ENCODE results near the gene ZBTB21. TPM values are rescaled to one million over a fixed set of nuclear protein-coding genes. Genes with fewer than 3 reads are reported as not detected.
"Not testable (repeated sequence)": the region's sequence is repeated elsewhere in the genome, so short reads cannot be mapped to it uniquely, and the experiment has no call there.

The ZBTB21 gene
- total RNA-seq, 1 experiment from 2014 or later = 11.8 TPM

DNA sequence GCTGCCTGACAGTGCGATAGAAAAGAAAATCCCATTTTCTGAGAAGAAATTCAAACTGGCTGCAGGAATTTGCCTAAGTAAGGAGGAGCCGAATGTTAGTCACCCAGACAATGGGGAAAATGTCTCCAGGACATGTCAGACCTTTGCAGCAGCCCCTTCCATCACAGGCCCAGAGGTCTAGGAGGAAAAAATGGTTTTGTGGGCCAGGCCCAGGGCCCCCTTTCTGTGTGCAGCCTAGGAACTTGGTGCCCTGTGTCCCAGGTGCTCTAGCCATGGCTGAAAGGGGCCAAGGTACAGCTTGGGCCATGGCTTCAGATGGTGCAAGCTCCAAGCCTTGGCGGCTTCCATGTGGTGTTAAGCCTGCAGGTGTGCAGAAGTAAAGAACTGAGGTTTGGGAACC is 14.6 kb downstream of the ZBTB21 start:
- no peak for DNase-seq (ENCODE audit: low spot score)

DNA sequence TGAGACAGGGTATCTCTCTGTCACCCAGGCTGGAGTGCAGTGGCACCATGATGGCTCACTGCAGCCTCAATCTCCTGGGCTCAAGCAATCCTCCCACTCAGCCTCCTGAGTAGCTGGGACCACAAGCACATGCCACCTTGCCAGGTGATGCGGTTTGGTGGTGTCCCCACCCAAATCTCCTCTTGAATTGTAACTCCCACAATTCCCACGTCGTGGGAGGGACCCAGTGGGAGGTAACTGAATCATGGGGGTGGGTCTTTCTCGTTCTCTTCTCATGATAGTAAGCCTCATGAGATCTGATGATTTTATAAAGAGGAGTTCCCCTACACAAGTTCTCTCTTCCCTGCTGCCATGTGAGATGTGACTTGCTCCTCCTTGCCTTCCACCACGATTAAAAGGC is 15.5 kb downstream of the ZBTB21 start:
- not testable (repeated sequence) for DNase-seq (ENCODE audit: low spot score)

DNA sequence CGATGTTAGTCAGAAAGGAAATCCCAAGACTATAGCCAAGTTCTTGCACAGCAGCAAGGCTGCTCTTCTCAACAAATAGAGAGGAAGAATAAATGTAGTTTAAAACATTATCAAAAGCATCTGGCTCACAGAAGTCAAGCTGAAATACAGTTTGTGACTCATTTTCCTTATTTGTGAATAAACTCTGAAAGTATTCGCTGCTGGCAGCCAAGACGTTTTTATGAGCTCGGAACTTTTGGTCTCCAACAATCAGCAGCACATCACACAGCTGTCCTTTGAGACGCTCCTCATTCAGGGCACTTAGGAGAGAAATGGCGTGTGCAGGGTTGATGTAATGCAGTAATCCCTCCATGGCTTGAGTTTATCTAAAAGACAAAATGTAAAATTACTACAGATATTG is 16.4 kb downstream of the ZBTB21 start:
- no peak for DNase-seq (ENCODE audit: low spot score)

DNA sequence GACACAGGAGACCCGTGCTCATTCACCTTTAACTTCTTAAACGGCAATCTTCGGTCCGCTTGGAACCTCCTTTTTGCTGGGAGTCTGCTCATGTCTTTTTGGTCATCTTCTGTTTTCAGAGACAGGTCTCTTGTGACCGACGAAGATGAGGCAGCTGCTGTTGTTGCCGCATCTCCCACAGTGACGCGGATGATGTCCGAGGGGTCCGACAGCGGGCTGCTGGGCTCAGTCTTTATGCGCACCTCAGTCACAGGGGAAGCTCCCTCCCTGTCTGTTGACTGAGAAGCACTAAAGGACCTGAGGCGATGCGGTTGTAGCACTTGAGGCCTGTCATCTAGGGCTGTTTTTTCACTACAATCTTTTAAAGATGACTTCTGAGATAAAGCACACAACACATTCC is 17.6 kb downstream of the ZBTB21 start:
- no peak for DNase-seq (ENCODE audit: low spot score)

DNA sequence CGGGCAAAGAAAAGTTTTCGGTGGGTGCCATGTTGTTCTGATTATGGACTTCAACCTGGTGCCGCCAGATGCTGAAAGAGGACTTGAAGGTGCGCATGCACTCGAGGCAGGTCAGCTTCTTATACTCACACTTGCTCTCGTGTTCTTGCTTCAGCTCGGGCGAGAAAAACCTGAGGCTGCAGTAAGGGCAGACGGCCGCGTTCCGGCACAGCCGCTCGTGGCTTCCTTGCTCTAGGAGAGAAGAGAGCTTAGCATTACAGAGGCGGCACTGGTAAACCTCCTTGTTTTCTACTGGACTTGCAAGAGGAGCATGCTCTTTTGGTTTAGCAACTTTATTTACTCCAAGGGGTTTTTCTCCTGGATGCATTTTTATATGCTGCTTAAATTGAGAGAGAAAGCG is 18.5 kb downstream of the ZBTB21 start:
- no peak for DNase-seq (ENCODE audit: low spot score)

DNA sequence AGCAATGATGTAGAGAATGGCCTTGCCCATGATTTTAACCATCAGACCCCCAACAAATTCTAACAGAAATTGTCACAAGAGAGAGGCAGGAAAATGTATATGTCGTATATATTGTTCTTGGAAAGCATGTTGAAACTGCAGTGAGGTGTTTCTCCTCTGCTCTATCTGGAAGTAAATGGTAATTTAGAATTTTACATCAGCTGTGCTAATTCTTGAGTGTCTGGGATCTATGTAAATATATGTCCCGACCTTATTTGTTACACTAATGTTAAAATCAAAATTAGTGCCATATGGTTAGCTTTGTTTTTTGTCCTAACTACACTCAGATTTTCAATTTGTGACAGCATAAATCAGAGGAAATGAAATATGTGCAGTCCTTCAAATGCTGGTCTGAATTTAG is 20.5 kb downstream of the ZBTB21 start:
- DNase-seq (ENCODE audit: low spot score) = no peak

DNA sequence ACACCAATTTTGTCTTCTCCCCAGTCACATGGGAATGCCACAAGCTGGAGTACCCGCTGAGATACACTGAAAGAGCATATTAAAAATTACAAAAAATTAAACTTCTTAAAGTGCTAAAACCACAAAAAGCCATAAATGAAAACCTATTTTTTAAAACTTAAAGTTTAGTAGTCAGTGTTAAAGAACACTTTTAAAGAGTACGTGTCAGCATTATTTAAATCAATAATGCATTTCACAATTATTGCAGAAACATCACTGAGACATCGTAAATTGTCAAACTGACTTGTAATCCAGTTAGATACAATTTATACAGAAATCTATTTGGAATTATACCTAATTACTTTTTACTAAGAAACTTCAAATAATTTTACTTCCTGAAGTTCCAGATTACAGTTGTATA is 22.9 kb downstream of the ZBTB21 start:
- DNase-seq (ENCODE audit: low spot score) = no peak

DNA sequence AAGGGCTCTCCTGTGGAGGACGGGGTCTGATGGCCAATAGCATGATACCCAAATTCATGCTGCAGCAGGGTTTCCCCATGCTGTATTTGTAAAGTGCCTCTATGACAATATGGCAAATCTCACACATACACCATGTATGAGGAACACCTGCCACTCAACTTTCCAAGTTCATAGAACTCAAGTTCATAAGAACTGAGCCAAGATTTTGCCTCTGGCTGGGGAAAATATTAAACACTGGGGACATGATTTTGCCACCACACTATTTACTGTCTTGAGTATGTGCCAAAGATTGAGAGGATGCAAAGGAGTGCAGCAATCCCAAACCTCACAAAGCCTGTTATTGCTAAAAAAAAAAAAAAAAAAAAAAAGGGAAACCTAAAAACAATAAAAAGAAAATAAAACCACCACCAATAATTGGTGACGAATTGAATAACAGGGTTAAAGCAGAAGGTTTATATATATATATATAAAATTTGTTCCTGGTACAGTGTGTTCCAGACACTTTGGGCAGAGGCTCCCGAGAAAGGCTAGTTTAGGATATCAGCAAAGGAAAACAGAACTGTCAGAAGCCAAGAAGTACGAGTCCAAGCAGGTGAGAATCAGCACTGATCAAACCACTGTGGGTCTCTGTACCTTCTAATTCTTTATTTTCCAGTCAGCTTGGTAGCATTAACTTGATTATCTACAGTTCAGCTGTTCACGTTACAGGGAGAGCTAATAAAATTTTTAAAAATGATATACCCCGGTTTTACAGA is 24.3 kb downstream of the ZBTB21 start:
- no peak for DNase-seq (ENCODE audit: low spot score)

DNA sequence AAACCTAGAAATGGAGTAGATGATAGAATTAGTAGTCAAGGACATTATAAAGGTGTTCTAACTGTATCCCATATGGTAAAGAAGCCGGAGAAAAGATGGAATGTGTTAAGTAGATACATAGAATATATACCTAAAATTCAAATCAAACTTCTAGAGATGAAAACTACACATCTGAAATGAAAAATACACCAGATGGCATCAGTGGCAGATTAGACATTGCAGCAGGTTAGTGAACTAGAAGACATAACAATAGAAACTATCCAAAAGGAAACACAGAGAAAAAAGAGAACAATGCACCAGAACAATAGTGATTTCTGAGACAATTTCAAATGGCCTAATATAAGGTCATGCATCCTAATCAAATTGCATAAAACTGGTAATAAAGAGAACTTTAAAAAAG is 26.9 kb downstream of the ZBTB21 start:
- DNase-seq (ENCODE audit: low spot score) = no peak

DNA sequence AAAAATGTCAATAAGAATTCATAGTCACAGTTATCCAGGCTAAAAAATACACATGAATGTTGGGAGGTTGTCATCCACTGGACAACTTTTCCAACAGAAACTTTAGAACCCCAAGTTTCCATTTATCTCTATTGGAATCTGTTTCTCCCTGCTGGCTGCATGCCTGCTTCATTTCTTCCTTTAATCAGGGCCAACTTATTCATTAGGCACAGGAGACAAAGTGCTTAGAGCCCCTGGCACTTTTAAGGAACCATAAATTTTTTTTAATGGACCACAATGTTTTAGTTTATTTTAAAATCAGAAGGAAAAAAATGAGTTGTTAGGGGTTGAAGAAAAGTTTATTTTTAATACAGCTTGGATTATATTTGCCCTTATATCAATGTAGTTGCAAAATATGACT is 29.6 kb downstream of the ZBTB21 start:
- DNase-seq (ENCODE audit: low spot score) = no peak

DNA sequence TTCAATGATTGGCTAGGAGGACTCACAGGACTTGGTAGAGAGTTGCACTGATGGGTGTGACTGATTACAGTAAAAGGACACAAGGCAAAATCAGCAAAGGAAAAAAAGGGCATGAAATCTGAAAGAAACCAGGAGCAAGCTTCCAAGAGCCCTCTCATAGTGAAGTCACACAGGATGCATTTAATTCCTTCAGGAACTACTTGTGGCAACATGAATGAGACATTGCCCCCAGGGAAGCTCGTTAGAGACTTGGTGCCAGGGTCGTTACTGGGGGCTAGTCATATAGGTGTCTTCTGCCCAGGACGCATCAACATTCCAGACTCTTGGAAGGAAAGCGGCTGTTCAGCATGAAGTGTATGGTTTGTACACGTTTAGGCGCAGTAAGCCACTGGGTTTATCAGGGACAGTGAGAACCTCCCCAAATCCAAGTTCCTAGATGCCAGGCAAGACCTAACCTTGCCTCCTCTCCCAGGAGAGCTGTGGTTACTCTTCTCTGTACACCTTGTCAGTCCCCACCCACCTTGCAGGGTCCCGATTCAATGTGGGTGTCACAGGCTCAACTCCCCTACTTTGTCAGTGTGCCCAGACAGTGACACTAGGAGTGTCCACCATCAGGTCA is 30.3 kb downstream of the ZBTB21 start:
- no peak for DNase-seq (ENCODE audit: low spot score)

DNA sequence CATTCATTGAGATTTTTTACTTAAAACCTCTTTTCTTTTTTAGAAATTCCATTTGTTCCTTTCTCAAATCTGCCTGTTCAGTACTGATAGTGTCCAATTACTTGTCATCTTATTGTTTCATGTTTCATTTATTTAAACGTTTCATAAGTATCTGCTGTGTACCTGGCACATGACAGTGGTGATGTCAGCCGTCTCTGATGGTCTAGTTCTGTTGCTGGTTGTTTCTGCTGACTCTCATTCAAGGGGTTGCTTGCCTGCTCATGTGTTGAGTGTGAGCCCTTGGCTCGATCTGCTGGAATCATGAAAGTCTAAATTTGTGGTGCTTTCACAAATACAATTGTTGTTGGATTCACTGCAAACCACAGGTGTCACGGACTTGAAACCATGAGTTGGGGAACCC is 30.8 kb downstream of the ZBTB21 start:
- DNase-seq (ENCODE audit: low spot score) = no peak

DNA sequence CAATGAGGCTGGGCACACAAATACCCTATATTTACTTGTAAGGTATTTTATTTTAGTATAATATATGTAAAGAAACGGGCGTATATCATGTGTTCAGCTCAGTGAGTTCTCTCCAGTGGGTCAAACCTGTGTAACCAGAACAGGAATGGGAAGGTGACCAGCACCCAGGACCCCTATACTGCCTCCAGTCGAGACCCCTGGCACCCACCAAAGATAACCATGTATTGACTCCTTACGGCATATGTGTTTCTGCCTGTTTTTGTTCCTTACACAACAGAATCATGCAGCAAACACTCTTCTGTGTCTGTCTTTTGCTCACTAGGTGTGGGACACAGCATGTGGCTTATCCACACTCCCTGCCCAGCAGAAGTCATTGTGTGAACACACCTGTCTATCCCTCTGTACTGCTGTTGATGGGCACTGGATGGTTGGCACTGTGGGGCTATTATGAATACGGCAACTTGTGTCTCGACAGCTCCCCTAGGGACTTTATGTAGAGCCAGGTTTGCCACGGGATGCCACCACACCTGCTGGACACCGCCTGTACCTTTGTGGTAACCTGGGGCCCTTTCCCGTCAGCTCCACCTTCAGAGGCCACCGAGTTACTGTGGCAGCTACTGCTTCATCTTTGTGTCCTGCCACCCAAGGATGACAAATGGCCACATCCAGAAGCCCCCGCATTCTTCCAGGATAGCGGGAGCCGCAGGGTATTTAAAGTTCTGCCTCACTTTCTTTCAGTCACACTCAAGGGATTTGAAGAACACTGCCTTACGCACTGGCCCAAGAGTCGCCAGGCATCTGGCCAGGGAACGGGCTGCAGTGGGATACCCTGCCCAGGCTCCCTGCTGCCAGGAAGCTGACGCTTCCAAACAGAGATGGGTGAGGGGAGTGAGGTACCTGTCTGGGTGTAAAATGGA is 32.9 kb downstream of the ZBTB21 start:
- no peak for DNase-seq (ENCODE audit: low spot score)

DNA sequence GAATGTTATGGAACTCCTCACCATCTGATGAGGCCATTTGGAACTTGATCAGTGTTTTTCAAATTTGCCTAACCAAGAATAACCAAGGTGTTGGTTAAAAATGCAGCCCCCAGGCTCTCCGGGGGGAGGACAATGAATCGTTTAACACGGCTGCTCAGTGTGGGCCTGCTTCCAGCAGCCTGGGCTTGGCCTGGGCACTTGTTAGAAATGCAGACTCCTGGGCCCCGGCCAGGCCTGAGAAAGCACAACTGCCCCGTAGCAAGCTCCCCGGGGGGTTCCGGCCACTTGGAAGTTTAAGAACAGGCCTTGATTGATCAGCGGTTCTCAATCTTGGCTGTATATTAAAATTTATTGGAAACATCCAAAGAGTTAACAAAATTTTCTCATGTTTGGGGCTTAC is 33.5 kb downstream of the ZBTB21 start:
- no peak for DNase-seq (ENCODE audit: low spot score)

DNA sequence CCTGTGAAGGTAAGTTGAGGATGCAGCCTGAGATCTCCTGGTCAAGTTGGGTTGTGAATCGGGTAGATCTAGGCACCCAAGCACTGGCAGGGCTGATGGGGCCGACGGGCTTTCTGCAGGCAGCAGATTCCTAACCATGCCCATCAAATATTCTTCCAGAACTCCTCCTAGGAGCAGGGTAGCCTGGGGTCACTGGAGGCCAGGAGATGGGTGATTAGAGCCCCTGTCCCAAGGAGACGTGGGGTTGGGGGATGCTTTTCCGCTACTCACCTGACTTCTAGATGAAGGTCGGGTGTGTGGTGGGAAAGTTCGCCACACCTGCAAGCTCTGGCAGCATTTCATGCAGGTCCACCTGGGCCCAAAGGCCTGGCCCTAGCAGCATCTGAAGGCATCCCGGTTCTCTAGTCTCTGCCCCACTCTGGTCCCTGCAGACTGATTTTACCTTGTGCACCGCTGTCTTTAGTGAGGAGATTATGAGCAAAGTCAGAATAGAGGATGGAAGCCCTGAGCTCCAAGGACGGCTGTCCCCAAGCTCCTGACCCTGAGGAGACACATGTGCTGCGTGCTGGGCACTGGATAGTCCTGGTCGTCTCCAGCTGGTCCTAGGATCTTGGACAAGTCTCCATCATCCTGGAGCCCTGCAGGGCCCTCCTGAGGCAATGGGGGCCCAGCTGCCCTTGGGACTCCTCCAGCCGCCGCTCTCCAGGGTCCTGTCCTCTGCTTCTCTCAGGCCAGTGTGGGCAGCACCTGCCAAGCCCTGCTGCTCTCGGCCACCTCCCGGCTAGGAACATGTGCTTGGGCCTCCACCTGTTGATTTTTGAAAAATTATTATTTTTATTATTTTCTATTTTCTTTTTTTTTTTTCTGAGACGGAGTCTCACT is 34.5 kb downstream of the ZBTB21 start:
- no peak for DNase-seq (ENCODE audit: low spot score)

DNA sequence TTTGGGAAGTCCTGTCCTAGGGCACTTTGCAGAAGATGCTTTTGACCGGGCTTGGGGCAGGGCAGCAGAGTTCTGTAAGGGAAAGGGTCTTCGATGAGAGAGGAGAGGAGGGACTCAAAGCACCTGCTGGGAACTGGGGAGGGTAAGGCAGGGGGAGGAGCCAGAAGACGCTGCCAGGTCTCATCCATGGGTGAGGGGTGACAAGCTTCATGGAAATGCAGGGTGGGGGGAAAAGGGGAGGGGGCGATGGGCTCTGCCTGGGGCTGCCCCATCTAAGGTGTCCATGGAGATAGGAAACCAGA is 35.5 kb downstream of the ZBTB21 start:
- DNase-seq (ENCODE audit: low spot score) = no peak

DNA sequence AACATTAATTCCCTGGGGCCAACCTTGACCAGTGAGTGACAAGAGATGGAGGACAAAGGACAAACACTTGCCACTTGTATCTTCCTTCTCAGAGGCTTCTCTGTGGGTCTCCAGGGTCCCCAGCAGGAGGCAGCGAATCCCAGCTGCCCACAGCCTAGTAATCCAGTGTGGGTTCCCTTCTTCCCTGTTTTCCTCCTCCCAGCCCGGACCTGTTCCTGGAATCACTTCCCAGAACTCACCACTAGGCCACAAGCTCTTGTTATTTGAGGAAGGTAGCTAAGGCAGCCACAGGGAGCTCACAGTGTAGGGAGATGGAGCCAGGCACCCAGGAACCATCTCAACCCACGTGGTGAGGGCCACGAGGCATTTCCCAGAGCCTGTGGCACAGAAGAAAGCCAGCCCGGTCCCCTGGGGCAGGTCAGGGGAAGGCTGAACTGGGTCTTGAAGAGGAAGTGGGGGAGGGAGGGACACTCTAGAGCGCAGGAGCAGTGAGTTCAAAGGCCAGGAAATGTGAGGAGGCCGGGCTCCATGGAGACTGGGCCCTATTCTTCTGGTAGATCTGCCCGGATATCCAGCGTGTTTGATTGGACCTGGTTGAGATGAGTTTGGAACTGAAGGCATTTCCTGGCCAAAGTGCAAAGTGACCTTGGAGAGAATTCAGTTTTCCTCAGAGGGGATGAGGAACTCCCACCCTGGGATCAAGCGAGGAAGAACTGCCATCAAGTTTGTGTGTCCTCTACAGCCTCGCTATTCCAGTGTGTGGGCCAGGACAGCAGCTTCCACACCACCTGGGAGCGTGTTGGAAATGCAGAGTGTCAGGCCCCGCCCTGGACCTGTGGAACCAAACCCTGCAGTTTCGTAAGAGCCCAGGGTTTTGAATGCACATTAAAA is 36.1 kb downstream of the ZBTB21 start:
- peak; percentile 31 for DNase-seq (ENCODE audit: low spot score)

DNA sequence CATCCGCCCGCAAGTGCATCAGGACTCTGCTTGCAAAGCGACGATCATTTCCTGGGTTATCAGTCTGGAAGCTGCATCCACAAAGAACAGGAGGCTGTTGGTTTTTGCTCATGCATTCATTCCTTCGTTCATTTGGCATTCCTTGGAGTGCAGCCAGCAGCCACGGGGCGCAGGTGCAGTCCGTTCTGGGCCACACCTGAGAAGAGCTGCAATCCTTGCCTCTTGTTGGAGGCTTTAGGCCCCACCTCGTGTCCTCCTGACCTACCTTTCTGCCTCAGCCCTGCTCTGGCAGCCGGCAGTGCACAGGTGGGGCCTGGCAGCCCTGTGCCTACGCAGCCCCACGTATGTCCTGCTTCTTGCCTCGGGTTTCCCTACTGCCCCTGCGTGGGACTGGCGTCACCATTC is 36.7 kb downstream of the ZBTB21 start:
- DNase-seq (ENCODE audit: low spot score) = peak; percentile 17

DNA sequence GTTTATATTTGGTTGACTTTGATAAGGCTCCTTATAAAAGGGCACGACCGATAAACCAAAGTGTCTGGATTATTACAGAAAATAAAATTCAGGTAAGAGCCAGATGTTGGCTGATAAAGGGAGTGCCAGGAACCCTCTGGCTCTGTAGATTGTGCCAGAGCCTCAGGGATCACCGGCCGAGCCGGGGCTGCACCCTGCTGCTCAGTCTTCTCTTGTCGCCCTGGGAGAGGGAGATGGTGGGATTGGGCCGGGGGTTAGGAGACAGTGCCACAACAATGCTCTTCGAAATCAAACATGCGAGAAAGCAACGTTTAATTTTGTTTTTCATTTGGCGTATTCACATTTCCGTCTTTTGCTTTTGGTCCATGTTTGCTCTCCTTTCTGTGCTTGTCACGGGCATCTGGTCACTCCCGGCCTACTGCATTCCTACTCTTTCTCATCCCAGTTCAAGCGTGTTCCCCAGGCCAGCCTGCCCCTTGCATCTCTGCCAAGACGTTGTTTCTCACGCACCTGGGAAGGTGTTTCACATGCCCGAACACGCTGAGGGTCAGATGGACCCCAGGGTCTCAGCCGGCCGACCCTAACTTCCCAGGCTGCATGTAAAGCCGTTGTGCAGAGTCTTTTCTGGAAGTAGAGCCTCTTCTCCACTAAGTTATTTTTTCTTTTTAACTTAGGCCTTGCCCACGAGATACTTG is 37.5 kb downstream of the ZBTB21 start:
- no peak for DNase-seq (ENCODE audit: low spot score)

DNA sequence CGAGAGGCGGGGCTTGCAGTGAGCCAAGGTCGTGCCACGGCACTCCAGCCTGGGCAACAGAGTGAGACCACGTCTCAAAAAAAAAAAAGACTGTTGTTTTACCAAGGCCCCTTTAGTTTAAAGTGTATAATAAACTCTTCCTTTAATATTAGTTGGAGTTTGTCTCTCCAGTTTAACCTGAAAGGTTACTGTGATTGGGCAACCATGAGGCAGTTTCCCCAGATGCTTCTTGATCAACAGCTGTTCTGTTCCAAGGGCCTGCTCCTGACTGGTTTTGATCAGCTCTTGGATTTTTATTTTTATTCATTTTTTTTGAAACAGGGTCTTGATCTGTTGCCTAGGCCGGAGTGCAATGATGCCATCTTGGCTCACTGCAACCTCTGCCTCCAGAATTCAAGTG is 38.3 kb downstream of the ZBTB21 start:
- no peak for DNase-seq (ENCODE audit: low spot score)

All from HT-29 (cell line).